Ishikawa (cell line): ENCODE data around the gene SLCO4A1.
A peak's percentile ranks its signal among the peaks of the same experiment; 100 is the strongest.

Experiments used
- CEBPB ChIP-seq: IDR thresholded peaks from 2 replicates; pipeline ENCODE4 v1.6.1; 2012
- CREB1 ChIP-seq: IDR thresholded peaks from 2 replicates; pipeline ENCODE4 v1.6.1; 2012; ENCODE audit warnings: low read depth
- EGR1 ChIP-seq: IDR thresholded peaks from 2 replicates; pipeline ENCODE4 v1.6.1; 2012
- EP300 ChIP-seq: IDR thresholded peaks from 2 replicates; pipeline ENCODE4 v1.6.1; 2012; ENCODE audit warnings: borderline replicate concordance
- FOXM1 ChIP-seq: IDR thresholded peaks from 2 replicates; pipeline ENCODE4 v1.6.1; 2012; ENCODE audit warnings: low read depth, borderline replicate concordance
- MAX ChIP-seq: IDR thresholded peaks from 2 replicates; pipeline ENCODE4 v1.6.1; 2012
- NFIC ChIP-seq: IDR thresholded peaks from 2 replicates; pipeline ENCODE4 v1.6.1; 2012
- RAD21 ChIP-seq: IDR thresholded peaks from 2 replicates; pipeline ENCODE4 v1.6.1; 2012; ENCODE audit warnings: low read depth
- REST ChIP-seq: IDR thresholded peaks from 2 replicates; pipeline ENCODE4 v1.6.1; 2012; ENCODE audit warnings: low read depth, mild to moderate bottlenecking
- TAF1 ChIP-seq: IDR thresholded peaks from 2 replicates; pipeline ENCODE4 v1.6.1; 2012; ENCODE audit warnings: low read depth, mild to moderate bottlenecking
- TCF12 ChIP-seq: IDR thresholded peaks from 2 replicates; pipeline ENCODE4 v1.6.1; 2012; ENCODE audit warnings: low read depth
- TEAD4 ChIP-seq: IDR thresholded peaks from 2 replicates; pipeline ENCODE4 v1.6.1; 2012
- USF1 ChIP-seq: IDR thresholded peaks from 2 replicates; pipeline ENCODE4 v1.6.1; 2012
- YY1 ChIP-seq: IDR thresholded peaks from 2 replicates; pipeline ENCODE4 v1.6.1; 2012; ENCODE audit warnings: low read depth
- ZBTB7A ChIP-seq: IDR thresholded peaks from 2 replicates; pipeline ENCODE4 v1.6.1; 2012; ENCODE audit warnings: low read depth

SLCO4A1 gene

GRCh38 chr20:62621251-62622110, 20.8 kb upstream of the SLCO4A1 start:
- TF ChIP-seq EGR1 (no peak), TCF12 (no peak), ZBTB7A (no peak), TEAD4 (no peak), CREB1 (no peak), TAF1 (no peak), MAX (no peak), CEBPB (no peak), REST (no peak), YY1 (no peak), FOXM1 (no peak), RAD21 (no peak), NFIC (no peak), USF1 (no peak), EP300 (no peak)

GRCh38 chr20:62622178-62622876, 20.0 kb upstream of the SLCO4A1 start:
- TF ChIP-seq FOXM1 (no peak), YY1 (no peak), MAX (no peak), RAD21 (no peak), TCF12 (no peak), TAF1 (no peak), REST (no peak), USF1 (no peak), EP300 (no peak), TEAD4 (no peak), EGR1 (no peak), CEBPB (no peak), ZBTB7A (no peak), CREB1 (no peak), NFIC (no peak)

- TF ChIP-seq MAX (peak; percentile 32; the same call in 1 of the 2 replicates), TEAD4 (no peak), TCF12 (no peak), EP300 (no peak), YY1 (no peak), TAF1 (no peak)
These were observed 19.3 kb upstream of the SLCO4A1 start for GRCh38 chr20:62622877-62623487.

- TF ChIP-seq NFIC, result peak; percentile 51; the same call in 1 of the 2 replicates
- TF ChIP-seq TCF12, result peak; percentile 40; the same call in 1 of the 2 replicates
- no peak; the same call in 1 of the 2 replicates for TF ChIP-seq ZBTB7A
- TF ChIP-seq CREB1, result no peak
- no peak; the same call in 1 of the 2 replicates for TF ChIP-seq USF1
- peak; percentile 36; the same call in 1 of the 2 replicates for TF ChIP-seq EP300
- TF ChIP-seq TEAD4, result peak; percentile 18; the same call in 1 of the 2 replicates
These were observed 18.6 kb upstream of the SLCO4A1 start for GRCh38 chr20:62623488-62624324.
